ENCODE results near the gene ITGB4. TPM values are rescaled to one million over a fixed set of nuclear protein-coding genes. Genes with fewer than 3 reads are reported as not detected.

Gene ITGB4
- total RNA-seq, 1 experiment from 2014 or later = 5.3 TPM

- Histone ChIP-seq H3K27me3 (ENCODE audit: insufficient read depth, low read length) (no peaks in the 10 kb centered on the region), H3K27ac (ENCODE audit: insufficient read length, low read depth, low read length) (no peak overlapping the region), H3K23ac (ENCODE audit: insufficient read length, low read depth, low read length) (no peak overlapping the region), H3K9ac (ENCODE audit: extremely low read depth, insufficient read length, low read length) (no peak overlapping the region), H3K9me3 (ENCODE audit: control insufficient read depth, low read depth, low read length) (no peaks in the 10 kb centered on the region), H4K91ac (ENCODE audit: insufficient read length, low read depth, low read length) (no peak overlapping the region), H3T11ph (ENCODE audit: low read length) (no peak overlapping the region), H3K14ac (ENCODE audit: insufficient read depth, low read length) (no peak overlapping the region), H2BK15ac (ENCODE audit: low read depth, low read length) (no peak overlapping the region), H3K79me1 (ENCODE audit: insufficient read depth, low read depth, low read length, poor library complexity, severe bottlenecking) (no peaks in the 10 kb centered on the region), H3K23me2 (ENCODE audit: insufficient read length, low read depth, low read length, poor library complexity, severe bottlenecking) (no peaks in the 10 kb centered on the region), H2BK5ac (ENCODE audit: insufficient read length, low read length) (no peak overlapping the region), H2BK20ac (ENCODE audit: low read depth, low read length, poor library complexity, severe bottlenecking) (no peak overlapping the region), H2AK5ac (ENCODE audit: insufficient read length, low read length) (no peak overlapping the region), H4K20me1 (ENCODE audit: control insufficient read depth, insufficient read depth, insufficient read length) (no peaks in the 10 kb centered on the region), H2AFZ (ENCODE audit: low read length) (no peak overlapping the region), H2BK12ac (ENCODE audit: insufficient read length, low read depth, low read length) (no peak overlapping the region), H3K4me1 (ENCODE audit: insufficient read depth, low read length) (no peaks in the 10 kb centered on the region), H2BK120ac (ENCODE audit: low read depth, low read length, poor library complexity, severe bottlenecking) (no peak overlapping the region), H4K8ac (replicated peaks; ENCODE audit: insufficient read length, low read depth, low read length) (no peak overlapping the region), H3K56ac (ENCODE audit: insufficient read length, low read depth, low read length) (no peak overlapping the region), H3K79me2 (ENCODE audit: insufficient read depth, low read length) (no peaks in the 10 kb centered on the region), H4K5ac (ENCODE audit: insufficient read length, low read depth, low read length) (no peak overlapping the region), H3K4me2 (ENCODE audit: insufficient read depth, insufficient read length, low read length) (no peak overlapping the region), H3K4ac (ENCODE audit: low read depth, low read length) (no peak overlapping the region), H3K18ac (ENCODE audit: insufficient read length, low read depth, low read length) (no peak overlapping the region)
- no CpG with 5 or more reads among the region's 10 CpGs for WGBS (ENCODE audit: extremely low coverage, insufficient read length, low lambda C conversion rate)
- no peak overlapping the region for H3K4me3 Mint-ChIP-seq
- peak overlapping the region in 2 of 3 experiments; percentile 18 to 69; a peak in 4 of 7 replicates for H3K27ac Mint-ChIP-seq
- H3K27me3 Mint-ChIP-seq (ENCODE audit: low read depth) = no peaks in the 10 kb centered on the region
- peaks cover 23 to 24% of the 10 kb centered on the region in 2 experiments for H3K4me1 Mint-ChIP-seq
- no peaks in the 10 kb centered on the region for H3K9me3 Mint-ChIP-seq
- DNase-seq = no peak
- no peak for TF ChIP-seq CTCF (conservative IDR thresholded peaks at IDR 0.05)
- H3K36me3 Mint-ChIP-seq (ENCODE audit: insufficient read depth in 1 of 3, low read depth in 3 of 3) = peaks cover 26 to 68% (median 52%) of the 10 kb centered on the region in 3 experiments
These were observed 23.5 kb upstream of the ITGB4 start for GRCh38 chr17:75697651-75698291.
